IMR-90 (cell line): ENCODE data around the gene CGA. TPM values are rescaled to one million over a fixed set of nuclear protein-coding genes. Genes with fewer than 3 reads are reported as not detected.

Source experiments
- ATAC-seq: fragments of 200-7000 bp; cut with Tn5 transposase; 2 replicates; pipeline ENCODE4 v1.9.1; 2020; ENCODE audit warnings: low read depth, mild to moderate bottlenecking, moderate library complexity
- BruUV-seq: library from RNA; stranded (reverse); fragments of 400-500 nt; replicated peaks from 2 replicates; lab custom pipeline; 2021; lab: Mats Ljungman, UMichigan
- CTCF ChIA-PET: fragments of 300-600 bp; formaldehyde crosslinking; extraction: SDS; loops from one replicate; lab custom pipeline; 2021; ENCODE audit warnings: antibody characterized with exemption; lab: Yijun Ruan, JAX
- POLR2A ChIA-PET: fragments of 300-600 bp; sonication (Branson Sonifier 250); formaldehyde crosslinking; loops from one replicate; lab custom pipeline; 2022; ENCODE audit warnings: antibody characterized with exemption; ENCODE audit not compliant: unreplicated experiment; lab: Charles Lee
- DNase-seq: peaks from one replicate; pipeline ENCODE4 v3.0.0; 2013
- H2AFZ ChIP-seq: replicated peaks from 2 replicates; pipeline ENCODE3; 2013; ENCODE audit warnings: low read length, mild to moderate bottlenecking; ENCODE audit not compliant: poor library complexity
- H2AK5ac ChIP-seq: 2 replicates; pipeline ENCODE4 v1.6.1; 2013; ENCODE audit warnings: low read depth, low read length, inconsistent platforms
- H2AK9ac ChIP-seq: replicated peaks from 2 replicates; pipeline ENCODE3; 2013; ENCODE audit warnings: mild to moderate bottlenecking, low read depth, low read length, moderate library complexity; ENCODE audit not compliant: poor library complexity
- H2BK120ac ChIP-seq: 2 replicates; pipeline ENCODE4 v1.6.1; 2013; ENCODE audit warnings: low read depth, low read length, inconsistent platforms
- H2BK15ac ChIP-seq: 3 replicates; pipeline ENCODE4 v1.6.1; 2013; ENCODE audit warnings: low read depth, low read length, inconsistent platforms
- H2BK20ac ChIP-seq: 2 replicates; pipeline ENCODE4 v1.6.1; 2013; ENCODE audit warnings: low read depth, mild to moderate bottlenecking, inconsistent platforms, low read length, moderate library complexity
- H2BK5ac ChIP-seq: 2 replicates; pipeline ENCODE4 v1.6.1; 2013; ENCODE audit warnings: mild to moderate bottlenecking, low read depth, low read length, inconsistent platforms; ENCODE audit not compliant: poor library complexity, severe bottlenecking
- H3K14ac ChIP-seq: replicated peaks from 2 replicates; pipeline ENCODE4 v1.6.1; 2013; ENCODE audit warnings: low read depth, low read length, inconsistent platforms
- H3K18ac ChIP-seq: 2 replicates; pipeline ENCODE4 v1.6.1; 2013; ENCODE audit warnings: low read depth, low read length, control low read depth
- H3K23ac ChIP-seq: 2 replicates; pipeline ENCODE4 v1.6.1; 2013; ENCODE audit warnings: low read depth, low read length, inconsistent platforms
- H3K27ac ChIP-seq: 2 replicates; pipeline ENCODE4 v1.5.1; 2013; ENCODE audit warnings: mild to moderate bottlenecking, control low read depth, low read length; ENCODE audit not compliant: insufficient read depth
- H3K27me3 ChIP-seq: 2 replicates; pipeline ENCODE4 v1.6.1; 2013; ENCODE audit warnings: low read length; ENCODE audit not compliant: control insufficient read depth, insufficient read depth
- H3K36me3 ChIP-seq: 2 replicates; pipeline ENCODE4 v1.6.1; 2013; ENCODE audit warnings: low read length, mixed read lengths; ENCODE audit not compliant: control insufficient read depth, insufficient read depth
- H3K4ac ChIP-seq: 2 replicates; pipeline ENCODE4 v1.6.1; 2013; ENCODE audit warnings: low read depth, low read length, inconsistent platforms
- H3K4me1 ChIP-seq: 2 replicates; pipeline ENCODE4 v1.6.1; 2013; ENCODE audit warnings: low read length, mixed read lengths; ENCODE audit not compliant: control insufficient read depth, insufficient read depth
- H3K4me2 ChIP-seq: 2 replicates; pipeline ENCODE4 v1.6.1; 2013; ENCODE audit warnings: low read depth, mild to moderate bottlenecking, control low read depth, low read length, moderate library complexity
- H3K4me3 ChIP-seq: 2 replicates; pipeline ENCODE4 v1.5.1; 2013; ENCODE audit warnings: low read depth, mild to moderate bottlenecking, control low read depth, low read length, moderate library complexity; ENCODE audit not compliant: insufficient read depth
- H3K56ac ChIP-seq: 2 replicates; pipeline ENCODE4 v1.6.1; 2013; ENCODE audit warnings: low read length, inconsistent platforms; ENCODE audit not compliant: insufficient read depth; ENCODE audit errors: extremely low read depth
- H3K79me1 ChIP-seq, 2 experiments: 2 replicates each; pipeline ENCODE4 v1.6.1; 2013; ENCODE audit warnings: low read length in 2 of 2, inconsistent platforms in 1 of 2, low read depth in 1 of 2
- H3K9ac ChIP-seq: 2 replicates; pipeline ENCODE4 v1.6.1; 2013; ENCODE audit warnings: low read depth, low read length, control low read depth
- H3K9me1 ChIP-seq: 2 replicates; pipeline ENCODE4 v1.6.1; 2013; ENCODE audit warnings: low read length, inconsistent platforms; ENCODE audit not compliant: insufficient read depth
- H3K9me3 ChIP-seq: 2 replicates; pipeline ENCODE4 v1.6.1; 2013; ENCODE audit warnings: low read length; ENCODE audit not compliant: control insufficient read depth, insufficient read depth
- H4K20me1 ChIP-seq: 2 replicates; pipeline ENCODE4 v1.6.1; 2013; ENCODE audit warnings: low read length, inconsistent platforms; ENCODE audit not compliant: insufficient read depth
- H4K5ac ChIP-seq: 2 replicates; pipeline ENCODE4 v1.6.1; 2013; ENCODE audit warnings: mild to moderate bottlenecking, low read depth, low read length, control low read depth
- H4K8ac ChIP-seq, 2 experiments: 2 replicates each; pipeline ENCODE4 v1.6.1; 2013; ENCODE audit warnings: low read depth in 2 of 2, low read length in 2 of 2, control low read depth in 1 of 2, inconsistent platforms in 1 of 2
- H4K91ac ChIP-seq: 2 replicates; pipeline ENCODE4 v1.6.1; 2013; ENCODE audit warnings: low read depth, low read length, inconsistent platforms; ENCODE audit not compliant: insufficient read depth
- BHLHE40 ChIP-seq: fragments of 150-350 bp; IDR thresholded peaks from 2 replicates; pipeline ENCODE4 v1.6.1; 2016; ENCODE audit warnings: mild to moderate bottlenecking, low read depth, low read length
- CEBPB ChIP-seq: IDR thresholded peaks from 2 replicates; pipeline ENCODE4 v1.6.1; 2012; ENCODE audit warnings: low read depth, low read length, improper control_type of control experiment
- CHD1 ChIP-seq: IDR thresholded peaks from 2 replicates; pipeline ENCODE4 v1.6.1; 2012; ENCODE audit warnings: low read depth, low read length, improper control_type of control experiment
- FOS ChIP-seq: fragments of 150-350 bp; IDR thresholded peaks from 2 replicates; pipeline ENCODE4 v1.6.1; 2016; ENCODE audit warnings: low read depth, low read length
- MAFK ChIP-seq: IDR thresholded peaks from 2 replicates; pipeline ENCODE4 v1.6.1; 2012; ENCODE audit warnings: low read depth, low read length, improper control_type of control experiment
- MAZ ChIP-seq: IDR thresholded peaks from 2 replicates; pipeline ENCODE4 v1.6.1; 2012; ENCODE audit warnings: low read depth, mild to moderate bottlenecking, low read length, improper control_type of control experiment, moderate library complexity, borderline replicate concordance
- MXI1 ChIP-seq: IDR thresholded peaks from 2 replicates; pipeline ENCODE4 v1.6.1; 2012; ENCODE audit warnings: low read depth, mild to moderate bottlenecking, low read length, moderate library complexity, borderline replicate concordance
- NFE2L2 ChIP-seq: fragments of 150-350 bp; IDR thresholded peaks from 2 replicates; pipeline ENCODE4 v1.6.1; 2016; ENCODE audit warnings: low read depth, mild to moderate bottlenecking, low read length
- POLR2A ChIP-seq: IDR thresholded peaks from 2 replicates; pipeline ENCODE4 v1.6.1; 2012; ENCODE audit warnings: mild to moderate bottlenecking, low read depth, low read length
- RAD21 ChIP-seq: IDR thresholded peaks from 2 replicates; pipeline ENCODE4 v1.6.1; 2012; ENCODE audit warnings: low read length, improper control_type of control experiment
- RCOR1 ChIP-seq: IDR thresholded peaks from 2 replicates; pipeline ENCODE4 v1.6.1; 2012; ENCODE audit warnings: mild to moderate bottlenecking, low read length, improper control_type of control experiment; ENCODE audit not compliant: insufficient replicate concordance
- RFX5 ChIP-seq: IDR thresholded peaks from 2 replicates; pipeline ENCODE4 v1.8.0; 2012; ENCODE audit warnings: low read depth, mild to moderate bottlenecking, low read length, moderate library complexity
- SMC3 ChIP-seq: fragments of 150-350 bp; IDR thresholded peaks from 2 replicates; pipeline ENCODE4 v1.6.1; 2016; ENCODE audit warnings: low read depth, mild to moderate bottlenecking, antibody characterized with exemption, low read length, moderate library complexity
- WGBS, 2 experiments: methylation state at CpG; one replicate each; pipeline versions ENCODE4 v1.1.5 to v1.1.7; 2013; ENCODE audit warnings: missing lambda C conversion rate in 2 of 2; ENCODE audit not compliant: insufficient read length in 1 of 2; ENCODE audit errors: extremely low coverage in 2 of 2; 5-methylcytosine and 5-hydroxymethylcytosine counted together
- dilution Hi-C: fragments of 300-500 bp; cut with HindIII; formaldehyde crosslinking; loops from one replicate; pipeline ENCODE4 v1.14.3; 2018; ENCODE audit warnings: low sequenced_read_pairs; ENCODE audit not compliant: unreplicated experiment
- in situ Hi-C: fragments of 300-500 bp; cut with MboI; formaldehyde crosslinking; loops from 3 replicates; pipeline ENCODE4 v1.14.3; 2019; ENCODE audit warnings: low sequenced_read_pairs, inconsistent platforms, mixed read lengths
- intact Hi-C: fragments of 100-400 bp; cut with micrococcal nuclease; formaldehyde crosslinking; loops from 2 replicates; pipeline ENCODE4 v1.10.0; 2022
- polyA plus RNA-seq, 3 experiments: library from polyadenylated mRNA; depleted of rRNA; stranded (reverse); fragments of >200 nt; gene quantifications; 2 replicates each; pipeline ENCODE4 v1.2.3, GENCODE V29; 2012; ENCODE audit warnings: low replicate concordance in 1 of 3
- total RNA-seq: library from RNA; depleted of rRNA; stranded (reverse); fragments of >200 nt; gene quantifications from 2 replicates; pipeline ENCODE4 v1.2.3, GENCODE V29; 2012
- TF ChIP-seq, protein P1 (sequence below): fragments of 150-350 bp; IDR thresholded peaks from 2 replicates; pipeline ENCODE4 v1.6.1; 2016; ENCODE audit warnings: low read depth, mild to moderate bottlenecking, low read length, moderate library complexity, borderline replicate concordance
- TF ChIP-seq, protein P2 (sequence below): conservative IDR thresholded peaks from 2 replicates; pipeline ENCODE4 v1.5.1; 2012; ENCODE audit warnings: mild to moderate bottlenecking, low read depth, low read length, improper control_type of control experiment
- TF ChIP-seq, protein P3 (sequence below): fragments of 150-350 bp; IDR thresholded peaks from 2 replicates; pipeline ENCODE4 v1.6.1; 2017; ENCODE audit warnings: mild to moderate bottlenecking, antibody characterized with exemption, low read length, low read depth

Gene CGA
- total and polyA plus RNA-seq, 2 of the 4 experiments (the other 2 are of a cell fraction): 0.15 TPM; not detected in 1

DNA sequence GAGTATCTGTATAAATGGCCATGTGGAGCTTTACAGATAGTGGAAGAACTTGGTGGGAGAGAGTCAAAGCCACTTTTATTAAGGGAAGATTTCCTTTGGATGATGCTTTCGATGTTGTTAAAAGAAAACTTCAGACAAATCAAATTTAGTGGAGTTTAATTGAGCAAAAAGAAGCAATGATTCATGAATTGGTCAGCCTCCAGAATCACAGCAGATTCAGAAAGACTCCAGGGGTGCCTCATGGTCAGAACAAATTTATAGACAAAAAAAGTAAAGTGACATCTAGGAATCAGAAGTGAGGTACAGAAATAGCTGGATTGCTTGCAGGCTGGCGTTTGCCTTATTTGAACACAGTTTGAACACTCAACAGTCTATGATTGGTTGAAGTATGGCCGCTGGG is 5.3 kb upstream of the CGA start:
- BruUV-seq: no TSS peak
- DNase-seq: peak; percentile 26
- ChIA-PET POLR2A (interaction anchor here (0.5 kb wide), 1 partner anchor 9 kb away, joined by 5 read pairs; no protein-coding TSS in a partner anchor), CTCF (interaction anchor here (0.6 to 1.1 kb wide), 2 partner anchors 21 to 1431 kb away, joined by 3 to 4 read pairs; no protein-coding TSS in a partner anchor)
- Histone ChIP-seq H2BK15ac (no peak overlapping the region), H2BK5ac (no peak overlapping the region), H2AFZ (no peak overlapping the region), H3K27ac (no peak overlapping the region), H3K9me3 (no peaks in the 10 kb centered on the region), H2AK5ac (no peak overlapping the region), H2AK9ac (no peak overlapping the region), H3K4me2 (no peak overlapping the region), H4K5ac (no peak overlapping the region), H3K27me3 (no peaks in the 10 kb centered on the region), H3K18ac (no peak overlapping the region), H3K4me3 (no peak overlapping the region), H3K4ac (no peak overlapping the region), H3K14ac (no peak overlapping the region), H3K9me1 (no peaks in the 10 kb centered on the region), H2BK20ac (no peak overlapping the region), H2BK120ac (no peak overlapping the region), H4K8ac (no peak overlapping the region), H4K20me1 (no peaks in the 10 kb centered on the region), H4K91ac (no peak overlapping the region), H3K36me3 (no peaks in the 10 kb centered on the region), H3K79me1 (no peaks in the 10 kb centered on the region), H3K23ac (no peak overlapping the region), H3K56ac (no peak overlapping the region), H3K4me1 (peaks cover 2% of the 10 kb centered on the region; the same call in 1 of the 2 replicates), H3K9ac (no peak overlapping the region)
- no peak for TF ChIP-seq RFX5
- TF ChIP-seq, protein P1, sequence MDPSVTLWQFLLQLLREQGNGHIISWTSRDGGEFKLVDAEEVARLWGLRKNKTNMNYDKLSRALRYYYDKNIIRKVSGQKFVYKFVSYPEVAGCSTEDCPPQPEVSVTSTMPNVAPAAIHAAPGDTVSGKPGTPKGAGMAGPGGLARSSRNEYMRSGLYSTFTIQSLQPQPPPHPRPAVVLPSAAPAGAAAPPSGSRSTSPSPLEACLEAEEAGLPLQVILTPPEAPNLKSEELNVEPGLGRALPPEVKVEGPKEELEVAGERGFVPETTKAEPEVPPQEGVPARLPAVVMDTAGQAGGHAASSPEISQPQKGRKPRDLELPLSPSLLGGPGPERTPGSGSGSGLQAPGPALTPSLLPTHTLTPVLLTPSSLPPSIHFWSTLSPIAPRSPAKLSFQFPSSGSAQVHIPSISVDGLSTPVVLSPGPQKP: no peak
- TF ChIP-seq, protein P2, sequence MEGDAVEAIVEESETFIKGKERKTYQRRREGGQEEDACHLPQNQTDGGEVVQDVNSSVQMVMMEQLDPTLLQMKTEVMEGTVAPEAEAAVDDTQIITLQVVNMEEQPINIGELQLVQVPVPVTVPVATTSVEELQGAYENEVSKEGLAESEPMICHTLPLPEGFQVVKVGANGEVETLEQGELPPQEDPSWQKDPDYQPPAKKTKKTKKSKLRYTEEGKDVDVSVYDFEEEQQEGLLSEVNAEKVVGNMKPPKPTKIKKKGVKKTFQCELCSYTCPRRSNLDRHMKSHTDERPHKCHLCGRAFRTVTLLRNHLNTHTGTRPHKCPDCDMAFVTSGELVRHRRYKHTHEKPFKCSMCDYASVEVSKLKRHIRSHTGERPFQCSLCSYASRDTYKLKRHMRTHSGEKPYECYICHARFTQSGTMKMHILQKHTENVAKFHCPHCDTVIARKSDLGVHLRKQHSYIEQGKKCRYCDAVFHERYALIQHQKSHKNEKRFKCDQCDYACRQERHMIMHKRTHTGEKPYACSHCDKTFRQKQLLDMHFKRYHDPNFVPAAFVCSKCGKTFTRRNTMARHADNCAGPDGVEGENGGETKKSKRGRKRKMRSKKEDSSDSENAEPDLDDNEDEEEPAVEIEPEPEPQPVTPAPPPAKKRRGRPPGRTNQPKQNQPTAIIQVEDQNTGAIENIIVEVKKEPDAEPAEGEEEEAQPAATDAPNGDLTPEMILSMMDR: no peak
- TF ChIP-seq CEBPB: no peak
- TF ChIP-seq CHD1: no peak
- TF ChIP-seq FOS: no peak
- no peak for TF ChIP-seq BHLHE40
- no peak for TF ChIP-seq MAZ
- no peak for TF ChIP-seq MAFK
- TF ChIP-seq, protein P3, sequence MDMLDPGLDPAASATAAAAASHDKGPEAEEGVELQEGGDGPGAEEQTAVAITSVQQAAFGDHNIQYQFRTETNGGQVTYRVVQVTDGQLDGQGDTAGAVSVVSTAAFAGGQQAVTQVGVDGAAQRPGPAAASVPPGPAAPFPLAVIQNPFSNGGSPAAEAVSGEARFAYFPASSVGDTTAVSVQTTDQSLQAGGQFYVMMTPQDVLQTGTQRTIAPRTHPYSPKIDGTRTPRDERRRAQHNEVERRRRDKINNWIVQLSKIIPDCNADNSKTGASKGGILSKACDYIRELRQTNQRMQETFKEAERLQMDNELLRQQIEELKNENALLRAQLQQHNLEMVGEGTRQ: no peak
- TF ChIP-seq NFE2L2: no peak
- no peak for TF ChIP-seq RAD21
- TF ChIP-seq RCOR1: no peak
- TF ChIP-seq MXI1: no peak
- no peak for TF ChIP-seq SMC3
- TF ChIP-seq POLR2A: no peak
- no peak for ATAC-seq
- intact Hi-C loops (no loop called here), dilution Hi-C loops (no loop called here), in situ Hi-C loops (no loop called here)
- WGBS, 2 experiments: 57% methylated on average over 1 of the region's 3 CpGs; no CpG with 5 or more reads in 1 of the 2 experiments
